Thyroid gland (tissue), 4 donors: ENCODE data around the gene BDH1. TPM values are rescaled to one million over a fixed set of nuclear protein-coding genes. Genes with fewer than 3 reads are reported as not detected.

Experiments
- DNase-seq, 2 donors: peaks; one replicate each; pipeline ENCODE4 v3.0.0-alpha.2; 2019
- H3K27ac ChIP-seq, 3 donors: fragments of 200-600 bp; sonication (generic); 1 replicate in 2 of 3; 2 replicates in 1 of 3; pipeline ENCODE4 v1.5.1; 2016 to 2019; ENCODE audit warnings: mild to moderate bottlenecking in 1 of 3, moderate library complexity in 1 of 3
- H3K27me3 ChIP-seq: fragments of 200-600 bp; sonication (generic); one replicate; pipeline ENCODE4 v1.5.1; 2019
- H3K36me3 ChIP-seq, 2 donors: fragments of 200-600 bp; sonication (generic); one replicate each; pipeline ENCODE4 v1.5.1; 2016 to 2019
- H3K4me1 ChIP-seq, 2 donors: fragments of 200-600 bp; sonication (generic); one replicate each; pipeline ENCODE4 v1.5.1; 2017 to 2019
- H3K4me3 ChIP-seq, 3 donors: fragments of 200-600 bp; sonication (generic); replicated peaks in 1 of 3; 1 replicate in 2 of 3; 2 replicates in 1 of 3; pipeline ENCODE4 v1.5.1; 2016; ENCODE audit warnings: mild to moderate bottlenecking in 1 of 3
- H3K9me3 ChIP-seq: fragments of 200-600 bp; sonication (generic); one replicate; pipeline ENCODE4 v1.5.1; 2017
- POLR2A ChIP-seq, 2 donors: fragments of 450-650 bp; IDR thresholded peaks; one replicate each; pipeline ENCODE4 v1.6.1; 2017; ENCODE audit warnings: antibody characterized with exemption in 2 of 2, mild to moderate bottlenecking in 2 of 2, moderate library complexity in 1 of 2
- WGBS, 2 donors: methylation state at CpG; one replicate each; pipeline ENCODE4 v1.1.5; 2017; 5-methylcytosine and 5-hydroxymethylcytosine counted together
- intact Hi-C: fragments of 100-400 bp; cut with DNase I; formaldehyde crosslinking; loops from one replicate; pipeline ENCODE4 v1.15.1; 2023
- total RNA-seq, 4 donors: library from RNA; depleted of rRNA; stranded (reverse); fragments of >200 nt; gene quantifications; one replicate each; pipeline ENCODE4 v1.2.3, GENCODE V29; 2016
- TF ChIP-seq, protein P1 (sequence below), 6 experiments: fragments of 200-600 bp in 3 of 6; fragments of 450-650 bp in 3 of 6; sonication (generic) in 3 of 6; IDR thresholded peaks; one replicate each; pipeline ENCODE4 v1.5.1; 2016 to 2019; ENCODE audit warnings: antibody characterized with exemption in 6 of 6, mild to moderate bottlenecking in 2 of 6, inconsistent platforms in 1 of 6, moderate library complexity in 1 of 6

Gene BDH1
- total RNA-seq, 4 donors from 2014 or later = 37.1 to 83.1 (median 57.8) TPM

GRCh38 chr3:197491478-197491877 is 64.3 kb downstream of the BDH1 start:
- no peak for DNase-seq
- Histone ChIP-seq H3K4me1 (peaks cover 20 to 43% of the 10 kb centered on the region in 2 donors), H3K9me3 (no peaks in the 10 kb centered on the region), H3K27ac (no peak overlapping the region), H3K36me3 (no peaks in the 10 kb centered on the region), H3K27me3 (no peaks in the 10 kb centered on the region), H3K4me3 (no peak overlapping the region)
- TF ChIP-seq, protein P1, sequence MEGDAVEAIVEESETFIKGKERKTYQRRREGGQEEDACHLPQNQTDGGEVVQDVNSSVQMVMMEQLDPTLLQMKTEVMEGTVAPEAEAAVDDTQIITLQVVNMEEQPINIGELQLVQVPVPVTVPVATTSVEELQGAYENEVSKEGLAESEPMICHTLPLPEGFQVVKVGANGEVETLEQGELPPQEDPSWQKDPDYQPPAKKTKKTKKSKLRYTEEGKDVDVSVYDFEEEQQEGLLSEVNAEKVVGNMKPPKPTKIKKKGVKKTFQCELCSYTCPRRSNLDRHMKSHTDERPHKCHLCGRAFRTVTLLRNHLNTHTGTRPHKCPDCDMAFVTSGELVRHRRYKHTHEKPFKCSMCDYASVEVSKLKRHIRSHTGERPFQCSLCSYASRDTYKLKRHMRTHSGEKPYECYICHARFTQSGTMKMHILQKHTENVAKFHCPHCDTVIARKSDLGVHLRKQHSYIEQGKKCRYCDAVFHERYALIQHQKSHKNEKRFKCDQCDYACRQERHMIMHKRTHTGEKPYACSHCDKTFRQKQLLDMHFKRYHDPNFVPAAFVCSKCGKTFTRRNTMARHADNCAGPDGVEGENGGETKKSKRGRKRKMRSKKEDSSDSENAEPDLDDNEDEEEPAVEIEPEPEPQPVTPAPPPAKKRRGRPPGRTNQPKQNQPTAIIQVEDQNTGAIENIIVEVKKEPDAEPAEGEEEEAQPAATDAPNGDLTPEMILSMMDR (IDR thresholded peaks at IDR 0.05) = no peak
- no peak for TF ChIP-seq POLR2A (IDR thresholded peaks at IDR 0.05)
- intact Hi-C loops = no loop called here
- WGBS, 2 donors = 83 to 85% methylated on average over 7 of the region's 7 CpGs

GRCh38 chr3:197490098-197491058 is 65.4 kb downstream of the BDH1 start:
- WGBS, 2 donors = 61 to 67% methylated on average over 13 of the region's 13 CpGs
- Histone ChIP-seq H3K36me3 (no peaks in the 10 kb centered on the region), H3K27me3 (no peaks in the 10 kb centered on the region), H3K4me3 (no peak overlapping the region), H3K9me3 (no peaks in the 10 kb centered on the region), H3K27ac (peak overlapping the region; percentile 39 to 79 (median 44)), H3K4me1 (peaks cover 20 to 41% of the 10 kb centered on the region in 2 donors)
- intact Hi-C loops = no loop called here
- TF ChIP-seq, protein P1 (IDR thresholded peaks at IDR 0.05) = no peak
- TF ChIP-seq POLR2A (IDR thresholded peaks at IDR 0.05) = no peak
- DNase-seq = peak; percentile 51 to 60

DNA sequence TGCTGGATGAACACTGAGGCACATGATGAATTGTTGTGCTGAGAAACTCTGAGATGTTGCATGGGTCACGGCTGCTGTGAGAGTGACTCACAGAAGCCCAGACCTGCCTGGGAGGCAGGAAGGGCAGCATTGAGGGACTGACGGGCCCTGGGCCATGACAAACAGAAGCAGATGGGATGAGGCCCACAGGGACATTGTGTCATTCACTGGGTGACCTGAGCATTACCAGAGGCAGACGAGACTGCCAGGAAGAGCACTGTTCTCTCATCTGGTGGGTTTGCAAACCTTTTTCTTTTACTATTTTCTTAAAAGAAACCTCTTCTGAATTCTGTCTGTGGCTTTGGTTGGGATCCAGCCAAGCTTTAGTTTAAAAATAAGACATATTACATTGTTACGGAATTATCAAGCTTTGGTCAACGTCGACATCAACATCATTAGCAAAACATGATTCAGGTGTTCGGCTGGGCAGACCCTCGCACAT is 67.8 kb downstream of the BDH1 start:
- peak in 1 of 2 donors; percentile 28 for DNase-seq

GRCh38 chr3:197486861-197487260 is 68.9 kb downstream of the BDH1 start:
- TF ChIP-seq, protein P1 (IDR thresholded peaks at IDR 0.05) = no peak
- WGBS, 2 donors = 97 to 98% methylated on average over 1 of the region's 1 CpG
- peaks cover 20 to 34% of the 10 kb centered on the region in 2 donors for H3K4me1 ChIP-seq
- no peaks in the 10 kb centered on the region for H3K27me3 ChIP-seq
- no peaks in the 10 kb centered on the region for H3K36me3 ChIP-seq
- intact Hi-C loops = no loop called here
- H3K4me3 ChIP-seq = no peak overlapping the region
- no peaks in the 10 kb centered on the region for H3K9me3 ChIP-seq
- peak overlapping the region in 1 of 3 donors; percentile 21 for H3K27ac ChIP-seq
- no peak for DNase-seq

More for the DNA sequence above, 67.8 kb downstream of the BDH1 start:
- H3K36me3 ChIP-seq = no peaks in the 10 kb centered on the region
- H3K27me3 ChIP-seq = no peaks in the 10 kb centered on the region
- H3K4me3 ChIP-seq = no peak overlapping the region
- no peak overlapping the region for H3K27ac ChIP-seq
- intact Hi-C loops = no loop called here
- H3K9me3 ChIP-seq = no peaks in the 10 kb centered on the region
- H3K4me1 ChIP-seq = peaks cover 18 to 34% of the 10 kb centered on the region in 2 donors
- WGBS, 2 donors = 69 to 78% methylated on average over 8 of the region's 8 CpGs
- TF ChIP-seq, protein P1 (IDR thresholded peaks at IDR 0.05) = no peak
- no peak for TF ChIP-seq POLR2A (IDR thresholded peaks at IDR 0.05)

- Histone ChIP-seq H3K36me3 (no peaks in the 10 kb centered on the region), H3K9me3 (no peaks in the 10 kb centered on the region), H3K27me3 (no peaks in the 10 kb centered on the region), H3K27ac (no peak overlapping the region), H3K4me1 (peaks cover 15 to 27% of the 10 kb centered on the region in 2 donors), H3K4me3 (no peak overlapping the region)
- intact Hi-C loops = no loop called here
- DNase-seq = no peak
- WGBS, 2 donors = 91 to 94% methylated on average over 4 to 5 of the region's 5 CpGs
- TF ChIP-seq, protein P1 (IDR thresholded peaks at IDR 0.05) = no peak
- TF ChIP-seq POLR2A (IDR thresholded peaks at IDR 0.05) = no peak
Measured at GRCh38 chr3:197485143-197485542, 70.6 kb downstream of the BDH1 start.
